NCI-H524 treated with DMSO at 0.1 percent for 48 hours (cell line): ENCODE results near the gene RASGEF1C.

Experiments used
- DNase-seq: peaks from one replicate; lab custom pipeline; 2025; lab: John Stamatoyannopoulos, UW

The RASGEF1C gene

DNA sequence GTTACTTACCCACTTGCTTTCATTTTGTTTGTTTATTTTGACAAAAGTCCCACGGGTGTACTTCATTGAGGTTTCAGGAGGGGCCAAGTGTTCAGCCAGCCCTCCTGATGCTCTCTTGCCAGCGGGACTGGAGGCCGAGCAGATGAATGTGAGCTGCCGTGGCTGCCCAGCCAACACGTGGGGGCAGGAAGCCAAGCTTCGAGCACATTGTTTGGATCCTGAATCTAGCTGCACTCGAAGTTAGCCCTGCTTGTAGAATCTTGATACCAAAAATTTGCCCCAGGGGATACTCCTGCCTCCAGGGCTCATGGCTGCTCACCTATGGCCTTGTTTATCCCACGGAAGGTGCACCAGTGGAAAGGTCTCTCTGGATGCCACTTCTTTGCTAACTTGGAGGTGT is 49.3 kb downstream of the RASGEF1C start:
- DNase-seq = no peak

DNA sequence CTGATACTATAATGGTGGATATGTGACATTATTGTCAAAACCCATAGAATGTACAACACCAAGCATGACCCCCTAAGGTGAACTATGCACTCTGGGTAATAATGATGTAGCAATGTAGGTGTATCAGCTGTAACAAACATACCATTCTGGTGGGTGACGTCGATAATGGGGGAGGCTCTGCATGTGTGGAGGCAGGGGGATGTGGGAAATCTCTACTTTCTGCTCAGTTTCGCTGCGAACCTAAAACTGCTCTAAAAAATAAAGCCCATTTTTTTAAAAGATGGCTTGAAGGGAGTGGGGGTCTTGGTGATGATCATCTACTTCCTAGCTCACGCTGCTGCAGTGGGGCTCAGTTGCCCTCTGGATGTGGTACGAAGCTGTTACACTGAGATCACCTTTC is 51.1 kb downstream of the RASGEF1C start:
- no peak for DNase-seq

DNA sequence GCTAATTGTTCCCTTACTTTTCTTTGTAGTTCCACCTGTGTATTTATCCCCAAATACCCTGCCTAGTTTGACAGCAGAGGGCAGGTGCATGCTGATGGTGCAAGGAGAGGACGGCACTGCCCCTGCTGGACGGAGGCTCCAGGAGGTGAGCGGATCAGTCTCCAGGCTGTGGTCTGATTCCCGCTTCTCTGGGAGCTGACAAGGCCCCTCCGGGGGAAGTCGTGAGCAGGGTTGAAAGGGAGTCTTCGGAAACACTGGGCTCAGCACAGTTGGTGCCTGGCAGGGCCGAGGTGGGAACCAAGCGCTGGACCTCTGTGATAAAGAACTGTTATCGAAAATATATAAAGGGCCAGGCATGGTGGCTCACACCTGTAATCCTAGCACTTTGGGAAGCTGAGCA is 52.9 kb downstream of the RASGEF1C start:
- no peak for DNase-seq

DNA sequence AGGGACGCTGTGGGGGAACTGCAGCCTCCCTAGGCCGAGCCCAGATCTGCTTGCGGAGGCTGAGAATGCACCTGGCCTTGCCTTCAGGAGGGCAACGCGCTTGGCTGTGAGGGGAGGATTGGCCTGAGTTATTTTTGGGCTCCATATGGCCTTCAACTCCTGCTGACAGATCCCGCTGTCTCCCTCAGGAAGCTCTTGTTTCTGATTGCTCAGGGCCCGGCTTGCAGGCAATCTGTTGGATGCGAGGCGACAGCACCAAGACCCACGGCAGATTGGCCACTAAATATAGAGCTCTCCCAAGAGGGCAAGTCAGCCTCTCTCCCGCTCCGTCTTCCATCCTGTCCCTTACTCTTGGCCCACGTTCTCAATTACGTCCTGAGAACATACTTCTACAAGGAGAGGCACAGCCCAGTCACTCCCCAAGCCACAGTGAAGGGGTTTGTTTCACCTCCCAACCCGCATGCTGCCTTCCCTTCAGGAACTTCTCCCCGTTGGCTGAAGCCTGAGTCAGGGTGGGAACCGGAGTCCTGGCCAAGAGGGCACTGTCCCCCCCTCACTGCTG is 53.6 kb downstream of the RASGEF1C start:
- peak; percentile 65 for DNase-seq

DNA sequence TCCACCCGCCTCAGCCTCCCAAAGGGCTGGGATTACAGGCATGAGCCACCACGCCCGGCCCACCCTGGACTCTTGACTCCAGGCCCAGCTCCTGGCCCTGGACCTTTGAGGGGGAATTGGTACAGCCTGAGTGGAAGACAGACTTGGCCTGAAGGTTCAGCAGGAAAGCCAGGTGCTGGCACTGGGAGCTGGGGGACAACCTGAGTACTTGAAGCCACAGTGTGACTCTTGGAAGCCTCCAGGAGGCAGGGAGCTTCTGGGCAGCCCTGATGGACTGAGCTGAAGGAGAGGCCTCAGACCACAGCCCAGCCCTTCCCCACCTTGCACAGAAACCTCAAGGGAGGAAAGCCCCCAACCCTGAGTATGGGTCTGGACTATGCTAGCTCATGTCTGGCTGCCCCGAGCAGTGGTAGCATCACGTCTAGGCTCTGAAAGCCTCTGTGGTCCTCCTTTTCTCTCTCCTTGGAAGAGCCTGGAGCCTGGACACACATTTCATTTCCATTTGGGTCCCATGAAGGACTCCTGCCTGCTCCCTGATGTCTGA is 54.1 kb downstream of the RASGEF1C start:
- DNase-seq = no peak

DNA sequence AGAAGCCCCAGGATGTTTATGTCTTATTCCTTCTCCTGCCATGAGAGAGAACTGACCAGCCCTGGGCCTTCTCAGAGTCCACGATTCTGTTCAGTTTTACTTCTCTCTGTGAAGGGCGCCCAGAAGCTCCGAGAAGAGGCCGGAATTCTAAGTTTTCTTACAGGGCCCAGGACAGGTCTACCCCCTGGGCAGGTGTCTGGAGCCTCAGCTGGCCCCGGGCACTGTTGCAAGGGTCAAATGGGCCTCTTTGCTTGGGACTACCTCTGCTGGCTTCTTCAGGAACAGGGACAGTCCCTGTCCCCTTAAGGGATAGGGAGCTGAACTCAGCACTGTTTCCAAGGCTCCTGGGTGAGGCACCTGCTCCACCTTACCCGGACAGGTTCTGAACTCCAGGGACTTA is 55.0 kb downstream of the RASGEF1C start:
- no peak for DNase-seq

DNA sequence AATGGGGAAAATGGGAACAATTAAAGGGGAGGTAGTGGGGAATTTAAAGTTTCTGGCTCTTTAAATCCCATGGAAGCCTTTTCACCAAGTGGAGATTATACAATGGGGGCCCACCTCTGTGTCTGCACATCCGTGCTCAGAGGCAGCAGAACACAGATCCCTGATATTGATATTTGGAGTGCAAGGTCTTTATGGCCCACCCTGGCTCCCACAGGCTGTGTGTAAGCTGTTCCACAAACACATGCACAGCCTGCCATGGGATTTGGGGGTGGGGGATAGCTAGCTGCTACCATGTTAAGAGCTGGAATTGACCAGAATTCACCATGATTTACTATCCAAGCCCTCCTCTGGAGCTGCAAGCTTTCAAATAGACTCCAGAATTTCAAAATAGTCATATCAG is 55.9 kb downstream of the RASGEF1C start:
- no peak for DNase-seq

DNA sequence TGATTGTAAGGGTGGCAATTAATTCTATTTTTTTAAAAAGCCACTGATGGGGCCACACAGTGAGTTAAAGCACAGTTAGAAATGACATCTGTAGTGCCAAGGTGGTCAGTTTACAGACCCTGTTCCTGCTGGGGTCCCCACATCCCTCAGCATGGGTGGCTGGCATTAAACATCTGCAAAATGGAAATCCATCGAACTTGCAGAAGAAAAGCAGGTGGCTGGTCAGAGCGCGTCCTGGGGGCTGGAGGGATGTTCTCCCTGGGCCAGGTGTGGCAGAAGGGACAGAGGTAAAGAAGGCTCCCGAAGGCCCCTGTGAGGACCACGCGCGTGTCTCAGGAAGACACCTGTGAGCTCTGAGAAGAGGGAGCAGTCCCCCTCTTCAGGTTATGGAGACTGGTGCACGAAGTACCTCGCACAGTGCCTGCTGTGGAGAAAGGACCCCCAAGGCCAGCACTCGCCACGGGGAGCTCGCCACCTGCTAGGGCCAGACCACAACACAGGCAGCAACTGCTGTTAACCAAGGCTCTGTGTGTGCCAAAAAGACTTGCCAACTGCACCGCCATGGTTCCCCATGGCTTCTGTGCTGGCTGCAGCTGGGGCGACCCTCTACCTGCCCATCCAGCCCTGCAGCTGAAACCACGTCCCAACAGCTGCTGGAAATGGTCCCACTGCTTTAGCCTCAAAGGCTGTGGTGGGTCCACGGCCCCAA is 65.2 kb downstream of the RASGEF1C start:
- DNase-seq = no peak

DNA sequence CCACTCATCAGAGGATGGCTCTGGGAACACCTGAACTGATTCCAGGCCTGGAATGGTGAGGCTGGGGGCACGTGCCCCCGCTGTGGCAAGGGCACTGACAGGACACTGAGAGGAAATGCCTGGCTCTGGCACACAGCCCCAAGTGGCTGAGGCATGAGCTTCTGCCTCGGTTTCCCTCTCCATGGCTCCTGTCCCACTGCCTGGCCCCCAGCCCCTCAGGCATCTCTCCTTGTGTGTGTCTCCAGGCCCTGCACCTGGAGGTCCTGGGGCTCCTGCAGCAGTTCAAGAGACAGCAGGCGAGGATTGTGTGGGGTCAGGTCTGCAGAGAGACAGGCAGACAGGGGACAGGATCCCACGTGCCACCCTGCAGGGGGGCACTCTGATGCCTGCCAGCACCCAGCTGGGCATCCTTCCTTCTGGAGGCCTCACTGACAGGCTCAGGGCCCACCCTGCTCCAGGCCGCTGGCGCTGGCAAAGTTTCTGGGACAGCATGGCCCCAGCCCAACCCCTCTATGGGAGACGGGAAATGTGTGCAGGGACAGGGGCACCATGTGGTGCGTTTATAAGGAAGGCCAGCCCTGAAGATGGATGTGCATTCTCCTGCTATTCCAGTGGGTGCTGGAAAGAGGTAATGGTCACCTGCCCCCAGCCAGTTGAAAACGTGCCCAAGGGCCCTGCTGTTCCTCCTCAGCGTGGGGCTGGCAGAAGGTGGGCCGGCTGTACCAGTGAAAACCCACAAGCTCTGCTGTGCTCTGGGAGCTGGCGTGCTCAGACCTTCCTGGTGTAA is 66.0 kb downstream of the RASGEF1C start:
- no peak for DNase-seq

DNA sequence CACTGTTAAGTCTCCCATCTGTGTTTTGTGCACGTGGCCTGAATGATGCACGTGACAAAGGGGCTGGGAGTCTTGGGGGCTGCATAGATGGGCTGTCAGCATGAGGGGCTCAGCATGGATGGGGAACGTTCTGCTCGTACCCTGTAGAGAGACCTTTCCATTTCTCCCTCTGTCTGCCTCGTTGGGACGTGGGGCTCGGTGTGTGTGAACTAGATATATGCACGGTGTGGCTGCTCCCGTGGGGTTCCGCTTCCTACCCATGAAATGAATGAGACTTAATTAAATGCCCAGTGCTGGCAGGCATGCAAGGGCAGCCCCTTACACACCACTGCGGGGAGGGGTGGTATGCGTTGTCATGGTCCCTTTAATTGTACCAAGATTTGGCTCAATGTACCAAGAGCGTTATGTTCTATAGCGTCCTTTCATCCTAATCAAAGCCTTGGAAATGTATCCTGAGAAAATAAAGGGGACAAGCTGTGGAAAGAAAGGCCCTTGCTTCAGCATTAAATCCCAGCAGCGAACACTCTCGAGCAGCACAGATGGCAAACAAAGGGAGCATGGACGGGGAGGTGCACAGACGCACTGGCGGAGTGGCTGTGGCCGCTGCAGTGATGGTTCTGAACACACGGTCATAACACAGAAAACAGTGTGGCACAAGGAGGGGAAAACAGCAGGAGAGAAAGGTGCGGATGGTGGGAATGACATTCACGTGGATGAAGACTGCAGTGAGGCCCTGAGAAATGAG is 66.8 kb downstream of the RASGEF1C start:
- DNase-seq = peak; percentile 20

DNA sequence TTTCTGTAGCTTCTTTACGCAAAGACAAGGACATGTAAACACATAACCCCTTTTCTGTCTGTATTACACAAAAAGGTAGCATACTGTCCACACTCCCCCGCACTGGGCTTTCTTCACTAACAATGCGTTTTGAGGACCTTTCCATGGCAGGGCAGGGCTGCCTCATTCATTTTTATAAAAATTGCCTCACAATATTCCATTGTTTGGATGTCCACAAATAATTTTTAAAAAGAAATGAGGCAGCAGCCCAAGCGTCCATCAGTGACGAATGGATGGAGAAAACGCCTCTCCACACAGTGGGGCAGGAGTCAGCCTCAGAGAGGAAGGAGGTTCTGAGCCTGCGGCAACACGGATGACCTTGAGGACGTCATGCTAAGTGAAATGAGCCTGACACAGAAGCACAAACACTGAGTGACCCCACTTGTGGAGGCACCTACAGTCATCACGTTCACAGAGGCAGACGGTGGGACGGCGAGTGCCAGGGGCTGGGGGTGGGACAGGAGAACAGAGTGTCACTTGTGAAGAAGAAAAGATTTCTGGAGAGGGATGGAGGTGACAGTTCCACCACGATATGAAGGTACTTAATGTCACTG is 67.8 kb downstream of the RASGEF1C start:
- DNase-seq = no peak

DNA sequence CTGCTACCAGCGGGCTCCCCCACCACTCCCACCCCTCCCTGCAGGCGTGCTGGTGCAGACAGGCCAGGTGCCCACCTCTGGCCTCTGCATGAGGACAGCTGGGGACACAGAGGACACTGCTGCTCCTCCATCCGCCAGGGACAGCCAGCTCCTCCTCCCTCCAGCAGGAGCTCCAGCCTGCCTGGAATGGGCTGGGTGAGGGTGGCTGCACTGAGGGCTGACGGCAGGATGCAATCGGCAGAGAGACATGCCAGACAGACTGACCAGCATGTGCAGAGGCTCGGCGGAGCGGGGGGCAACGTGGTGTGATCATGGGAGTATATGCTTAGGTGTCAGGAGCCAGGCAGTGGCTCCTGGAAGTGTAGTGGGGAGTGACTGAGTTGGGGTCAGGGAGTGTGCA is 68.4 kb downstream of the RASGEF1C start:
- no peak for DNase-seq

DNA sequence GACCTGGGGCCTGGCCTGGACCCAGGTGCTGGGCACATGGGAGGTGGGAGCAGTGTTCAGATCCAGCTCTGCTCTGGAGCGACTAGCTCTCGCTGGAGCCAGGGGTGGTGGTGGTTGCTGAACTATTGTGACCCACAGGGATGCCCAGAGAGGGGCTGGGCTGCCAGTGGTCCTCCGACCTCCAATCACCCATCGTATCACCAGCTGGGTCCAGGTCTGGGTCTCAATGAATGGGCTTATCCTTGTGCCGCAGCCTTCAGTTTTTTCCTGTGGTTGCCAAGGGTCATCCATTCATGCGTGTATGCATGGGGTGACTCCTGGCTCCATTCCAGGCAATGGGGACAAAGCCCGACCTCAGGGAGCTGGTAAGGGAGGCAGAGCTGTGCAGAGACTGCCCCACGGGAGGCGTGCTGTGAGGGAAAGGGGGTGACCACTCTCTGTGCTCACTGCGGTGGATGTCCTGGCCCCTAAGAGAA is 68.9 kb downstream of the RASGEF1C start:
- no peak for DNase-seq

DNA sequence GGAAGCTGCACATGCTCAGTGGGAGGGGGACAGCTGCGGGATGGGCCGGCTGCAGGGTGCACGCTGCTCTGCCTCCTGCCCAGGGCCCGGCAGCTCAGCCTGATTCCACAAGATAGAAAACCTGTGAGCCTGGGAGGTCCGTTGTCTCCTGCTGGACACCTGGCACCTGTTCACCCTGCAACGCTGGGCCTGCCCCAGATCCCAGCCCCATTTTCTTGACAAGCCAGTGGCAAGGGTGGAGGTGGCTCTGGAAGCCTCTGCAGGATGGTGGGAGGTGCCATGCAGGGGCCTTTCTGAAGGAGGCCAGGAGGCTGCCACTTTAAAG is 69.3 kb downstream of the RASGEF1C start:
- DNase-seq = no peak

DNA sequence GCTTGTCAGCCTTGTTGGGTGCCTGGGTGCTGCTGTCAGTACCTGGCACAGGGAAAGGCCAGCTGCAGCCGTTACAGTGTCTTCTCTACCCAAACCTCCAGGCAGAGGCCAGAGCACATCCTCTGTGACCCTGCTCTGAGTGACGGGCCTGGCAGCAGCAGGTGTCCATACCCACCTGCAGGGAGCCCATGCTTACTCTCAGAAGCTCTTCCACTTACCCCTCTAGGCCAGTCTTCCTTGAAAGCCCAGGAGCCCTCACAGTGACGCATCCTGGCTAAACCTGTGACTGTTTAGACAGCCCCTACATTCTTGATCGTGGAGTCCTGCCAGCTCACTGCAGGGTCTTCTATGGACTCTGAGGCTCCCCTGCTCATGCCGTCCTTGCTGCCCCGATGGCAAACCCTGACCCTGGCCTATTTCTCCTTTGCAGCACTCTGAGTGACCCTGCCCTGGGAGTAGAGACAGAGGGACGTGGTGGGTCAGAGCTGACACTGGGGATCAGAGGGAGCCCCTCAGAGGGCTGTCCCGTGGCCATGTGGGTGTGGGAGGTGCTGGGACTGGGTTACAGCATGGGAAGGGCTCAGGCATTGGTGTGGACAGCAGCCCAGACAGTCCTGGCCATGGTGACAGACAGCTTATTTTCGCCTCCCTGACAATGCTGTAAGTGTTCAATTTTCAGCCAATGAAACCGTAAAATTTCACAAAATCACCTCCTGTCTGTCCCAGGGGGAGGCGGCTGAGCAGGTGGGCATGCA is 69.9 kb downstream of the RASGEF1C start:
- DNase-seq = no peak

DNA sequence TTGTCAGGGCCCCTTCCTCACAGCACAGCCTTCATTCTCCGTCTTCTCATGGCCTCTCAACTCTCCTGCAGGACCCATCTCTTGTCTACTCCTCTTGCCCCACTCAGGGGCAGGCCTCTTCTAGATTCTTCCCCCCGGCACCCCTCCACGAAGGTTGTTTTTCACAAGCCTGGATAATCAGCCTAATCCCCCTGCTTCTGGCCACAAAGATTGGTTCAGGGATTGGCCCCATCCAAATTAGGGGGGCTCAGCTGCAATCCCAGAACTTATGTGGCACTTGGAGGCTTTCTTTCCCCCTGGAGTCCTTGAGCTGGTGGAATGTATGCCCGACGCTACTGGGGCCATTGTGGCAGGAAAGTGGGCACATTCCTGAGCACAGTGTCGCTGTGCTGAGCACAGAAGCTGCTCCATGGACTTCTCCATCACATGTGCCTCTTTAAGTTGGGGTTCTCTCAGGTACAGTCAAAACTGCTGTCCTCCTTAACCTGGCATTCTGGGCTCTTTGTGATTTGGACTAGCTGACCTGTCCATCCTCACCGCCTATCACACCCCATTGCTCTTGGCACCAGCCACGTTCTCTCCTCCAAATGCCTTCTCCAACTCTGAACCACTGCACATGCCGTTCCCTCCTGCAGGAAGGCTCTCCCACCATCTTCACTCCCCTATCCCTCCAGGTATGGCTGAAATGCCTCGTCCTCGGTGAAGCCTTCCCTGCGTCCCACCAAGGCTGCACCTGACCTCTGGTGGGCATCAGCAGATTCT is 70.6 kb downstream of the RASGEF1C start:
- no peak for DNase-seq

DNA sequence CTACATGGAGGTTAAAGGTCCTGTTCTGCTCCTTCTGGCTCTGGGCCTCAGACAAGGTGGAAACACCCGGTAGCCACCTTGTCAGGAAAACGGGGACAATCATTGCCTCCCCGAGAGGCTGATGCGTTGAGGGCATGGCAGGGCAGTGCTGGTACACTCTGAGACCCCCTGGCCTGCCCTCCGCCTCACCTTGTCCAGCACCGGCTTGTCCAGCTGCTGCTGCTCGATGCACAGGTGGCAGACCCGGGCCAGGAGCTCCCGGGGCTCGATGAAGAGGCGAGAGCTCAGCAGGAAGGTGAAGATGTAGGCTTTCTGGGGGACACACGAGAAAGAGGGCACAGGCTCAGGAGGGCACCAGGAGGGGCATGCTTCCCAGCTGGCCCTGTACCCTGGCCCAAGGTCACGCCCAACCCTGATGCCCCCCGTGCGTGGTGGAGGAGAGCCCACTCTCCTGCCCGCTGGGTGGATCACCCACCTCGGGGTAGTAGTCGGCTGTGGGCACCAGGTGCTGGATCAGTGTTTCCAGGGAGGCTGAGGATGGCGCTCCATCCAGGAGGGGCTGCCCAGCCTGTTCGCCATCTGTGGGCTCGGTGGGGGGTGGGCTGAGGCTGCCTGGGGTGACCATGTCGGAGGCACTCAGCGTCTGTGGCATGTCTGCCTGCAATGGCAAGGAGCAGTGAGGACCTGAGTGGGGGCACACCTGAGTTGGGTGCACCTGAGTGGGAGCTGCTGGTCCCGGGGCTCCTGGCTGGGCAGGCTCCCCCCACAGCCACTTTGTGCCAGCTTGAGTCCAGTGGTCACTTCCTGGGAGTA is 71.4 kb downstream of the RASGEF1C start:
- no peak for DNase-seq

DNA sequence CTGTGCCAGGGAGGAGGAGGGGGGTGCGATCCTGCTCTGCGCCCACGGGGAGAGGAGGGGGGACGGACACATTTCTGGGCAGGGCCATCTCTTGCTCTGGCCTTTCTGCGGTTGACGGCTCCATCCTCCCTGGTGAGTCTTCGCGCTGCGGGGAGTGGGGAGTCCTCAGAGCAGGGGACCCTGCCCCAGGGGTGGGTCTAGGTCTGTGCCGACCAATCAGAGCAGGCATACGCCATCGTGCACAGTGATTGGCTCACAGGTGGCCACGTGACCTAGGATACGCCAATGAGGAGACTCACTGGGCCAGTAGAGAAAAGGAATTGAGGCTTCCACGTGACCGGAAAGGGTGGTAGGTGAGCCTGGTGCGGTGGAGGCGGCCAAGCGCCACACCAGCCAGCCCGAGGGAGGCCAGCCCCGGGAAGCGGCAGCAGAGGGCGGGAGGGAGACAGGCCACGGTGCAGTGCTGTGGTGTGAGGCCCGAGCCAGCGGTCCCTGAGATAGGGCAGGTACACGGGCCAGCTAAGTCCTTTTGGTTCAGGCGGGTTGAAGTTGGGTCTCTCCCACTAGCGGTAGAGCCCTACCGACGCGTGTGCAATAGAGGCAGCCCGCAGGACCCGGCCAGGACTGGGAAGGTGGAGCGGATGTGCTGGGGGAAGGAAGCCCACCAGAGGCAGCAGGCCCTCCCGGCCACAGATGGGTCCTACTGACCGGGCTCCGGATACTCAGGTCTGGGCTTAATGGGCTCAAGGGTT is 72.2 kb downstream of the RASGEF1C start:
- no peak for DNase-seq
